GM21367 (cell line): ENCODE results near the gene LPCAT2.
A peak's percentile ranks its signal among the peaks of the same experiment; 100 is the strongest.

ENCODE experiments used
- ATAC-seq: cut with Tn5 transposase; IDR thresholded peaks from one replicate; pipeline ENCODE4 v1.9.1; 2021; ENCODE audit not compliant: unreplicated experiment

The LPCAT2 gene

DNA sequence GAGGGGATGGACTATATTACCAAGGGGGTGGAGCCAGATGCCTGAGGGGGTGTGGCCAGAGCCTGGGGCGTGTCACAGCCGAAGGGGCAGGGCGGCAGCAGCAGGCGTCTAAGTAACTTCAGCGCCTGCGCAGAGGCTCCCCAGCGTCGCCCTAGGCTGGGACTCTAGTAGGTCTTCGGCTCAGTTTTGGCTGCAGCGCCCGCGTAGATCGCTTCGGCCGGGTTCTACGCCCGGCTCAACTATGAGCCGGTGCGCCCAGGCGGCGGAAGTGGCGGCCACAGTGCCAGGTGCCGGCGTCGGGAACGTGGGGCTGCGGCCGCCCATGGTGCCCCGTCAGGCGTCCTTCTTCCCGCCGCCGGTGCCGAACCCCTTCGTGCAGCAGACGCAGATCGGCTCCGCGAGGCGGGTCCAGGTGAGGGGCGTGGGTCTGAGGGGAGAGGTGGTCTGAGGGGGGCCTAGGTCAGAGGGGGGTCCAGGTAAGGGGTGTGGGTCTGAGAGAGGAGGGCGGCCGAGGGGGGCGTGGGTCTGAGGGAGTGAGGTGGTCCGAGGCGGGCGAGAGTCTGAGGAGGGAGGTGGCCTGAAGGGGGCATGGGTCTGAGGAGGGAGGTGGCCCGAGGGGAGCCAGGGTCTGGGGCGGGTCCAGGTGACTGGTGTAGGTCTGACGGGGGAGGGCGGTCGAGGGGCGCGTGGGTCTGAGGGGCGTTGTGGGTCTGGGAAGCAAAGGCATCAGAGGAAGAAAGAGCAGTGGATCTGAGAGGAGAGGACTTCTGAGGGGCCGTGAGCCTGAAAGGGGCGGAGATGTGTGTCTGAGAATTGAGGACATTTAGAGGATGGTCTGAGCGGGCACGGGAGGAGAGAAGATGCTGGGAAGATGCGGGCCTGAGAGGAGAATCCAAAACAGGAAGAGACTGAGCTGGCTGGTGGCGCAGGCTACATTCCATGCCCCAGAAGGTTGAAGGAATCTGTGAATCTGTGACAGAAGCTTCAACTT, at the start of gene LPCAT2:
LPCAT2 (plus strand) TSS at position 132 of the 991 bp plus-strand sequence; CDS start at position 242, 110 bp downstream.
- peak; percentile 47 for ATAC-seq

- ATAC-seq: no peak
These were observed 46.6 kb upstream of the LPCAT2 start for GRCh38 chr16:55462241-55462640.

GRCh38 chr16:55464375-55464774, 44.5 kb upstream of the LPCAT2 start:
- no peak for ATAC-seq

- peak; percentile 95 for ATAC-seq
These were observed 43.6 kb upstream of the LPCAT2 start for GRCh38 chr16:55465077-55465896.

- no peak for ATAC-seq
These were observed 42.7 kb upstream of the LPCAT2 start for GRCh38 chr16:55466209-55466608.

DNA sequence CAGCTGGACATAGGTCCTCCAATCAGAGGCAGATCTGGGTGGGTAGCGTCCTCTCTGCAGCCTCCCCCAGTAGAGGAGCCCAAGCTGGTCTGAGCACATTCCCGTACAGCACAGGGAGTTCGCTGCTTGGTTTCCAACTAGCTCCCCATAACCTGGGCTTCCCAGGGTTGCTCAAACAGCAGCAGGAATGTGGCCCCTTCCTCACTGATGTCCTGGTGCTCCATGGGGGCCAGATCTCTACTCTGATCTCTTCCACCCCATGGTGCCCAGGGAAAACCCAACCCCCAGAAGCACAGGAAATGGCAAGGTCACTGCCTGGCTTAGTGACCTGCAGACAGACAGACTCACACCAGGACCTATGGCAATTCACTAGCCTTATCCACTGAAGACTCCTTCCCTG, 41.0 kb upstream of the LPCAT2 start:
- ATAC-seq: no peak

GRCh38 chr16:55468352-55468990, 40.4 kb upstream of the LPCAT2 start:
- ATAC-seq: no peak

DNA sequence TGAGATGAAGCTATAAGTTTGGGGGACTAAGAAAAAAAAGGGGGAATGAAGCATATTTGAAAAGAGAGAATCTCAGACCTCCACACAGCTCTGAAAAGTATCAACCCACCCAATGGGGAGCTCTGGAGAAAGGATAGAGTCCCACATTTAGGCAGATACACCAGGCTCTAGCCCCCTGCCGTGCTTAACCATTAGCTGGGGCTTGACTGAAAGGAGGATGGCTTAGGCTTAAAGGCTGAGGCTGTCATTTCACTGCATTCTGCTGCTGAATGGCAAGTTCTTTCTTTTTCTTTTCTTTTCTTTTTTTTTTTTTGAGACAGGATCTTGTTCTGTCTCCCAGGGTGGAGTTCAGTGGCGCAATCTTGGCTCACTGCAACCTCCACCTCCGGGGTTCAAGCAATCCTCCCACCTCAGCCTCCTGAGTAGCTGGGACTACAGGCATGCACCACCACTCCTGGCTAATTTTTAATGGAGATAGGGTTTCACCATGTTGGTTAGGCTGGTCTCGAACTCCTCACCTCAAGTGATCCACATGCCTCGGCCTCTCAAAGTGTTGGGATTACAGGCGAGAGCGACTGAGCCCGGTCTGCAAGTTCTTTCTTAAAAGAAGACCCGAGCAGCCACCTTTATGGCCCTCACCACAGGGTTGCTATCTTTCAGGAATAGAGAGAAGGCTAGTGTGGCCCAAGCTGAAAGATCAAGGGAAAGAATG, 38.9 kb upstream of the LPCAT2 start:
- no peak for ATAC-seq

GRCh38 chr16:55470533-55471371, 38.1 kb upstream of the LPCAT2 start:
- ATAC-seq: no peak

DNA sequence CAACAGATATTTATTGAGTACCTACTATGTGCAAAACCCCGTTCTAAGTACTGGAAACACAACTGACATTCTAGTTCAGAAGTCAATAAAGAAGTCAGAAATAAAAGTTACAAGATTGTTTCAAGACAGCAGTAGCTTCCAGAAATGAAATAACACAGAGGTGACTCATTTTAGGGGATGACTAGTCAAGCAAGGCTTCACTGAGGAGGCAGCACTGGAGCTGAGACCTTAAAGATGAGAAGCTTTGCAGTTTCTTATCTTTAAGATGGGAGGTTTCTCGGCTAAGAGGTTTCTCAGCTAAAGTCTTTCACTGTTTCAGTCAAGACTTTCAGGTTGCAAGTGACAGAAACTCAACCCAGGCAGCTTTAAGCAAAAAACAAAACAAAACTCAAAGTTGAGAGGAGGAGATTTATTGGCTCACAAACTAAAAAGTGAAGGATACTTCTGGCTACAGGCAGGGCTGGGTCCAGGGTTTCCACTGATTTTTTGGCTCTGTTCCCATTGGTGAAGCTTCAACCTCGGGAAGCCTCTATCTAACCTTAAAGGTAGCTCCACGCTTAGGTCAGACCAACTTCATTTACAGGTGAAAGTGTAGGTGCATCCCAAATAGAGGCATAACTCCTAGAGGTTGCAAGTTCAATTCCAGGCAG, 37.3 kb upstream of the LPCAT2 start:
- ATAC-seq: peak; percentile 78

DNA sequence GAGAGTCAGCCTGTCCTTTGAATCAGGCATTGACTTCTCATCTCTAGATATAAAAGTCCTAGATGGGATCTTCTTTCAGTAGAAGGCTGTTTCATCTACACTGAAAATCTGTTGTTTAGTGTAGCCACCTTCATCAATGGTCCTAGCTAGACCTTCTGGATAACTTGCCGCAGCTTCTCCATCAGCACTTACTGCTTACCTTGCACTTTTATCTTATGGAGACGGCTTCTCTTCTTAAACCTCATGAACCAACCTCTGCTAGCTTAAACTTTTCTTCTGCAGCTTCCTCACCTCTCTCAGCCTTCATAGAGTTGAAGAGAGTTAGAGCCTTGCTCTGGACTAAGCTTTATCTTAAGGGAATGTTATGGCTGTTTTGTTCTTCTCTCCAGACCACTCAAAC, 35.3 kb upstream of the LPCAT2 start:
- no peak for ATAC-seq

DNA sequence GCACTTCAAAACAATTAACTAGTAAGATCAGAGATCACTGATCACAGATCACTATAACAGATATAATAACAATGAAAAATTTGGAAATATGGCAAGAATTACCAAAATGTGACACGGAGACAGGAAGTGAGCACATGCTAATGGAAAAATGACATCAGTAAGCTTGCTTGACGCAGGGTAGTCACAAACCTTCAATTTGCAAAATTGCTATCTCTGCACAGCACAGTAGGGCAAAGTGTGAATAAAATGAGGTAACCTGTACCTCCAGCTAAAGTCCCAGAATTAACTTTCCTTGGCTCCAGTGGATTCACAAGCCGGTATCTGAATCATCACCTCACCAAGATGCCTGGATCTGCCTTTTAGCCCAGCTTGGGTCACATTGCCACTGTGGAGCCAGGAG, 34.1 kb upstream of the LPCAT2 start:
- no peak for ATAC-seq

DNA sequence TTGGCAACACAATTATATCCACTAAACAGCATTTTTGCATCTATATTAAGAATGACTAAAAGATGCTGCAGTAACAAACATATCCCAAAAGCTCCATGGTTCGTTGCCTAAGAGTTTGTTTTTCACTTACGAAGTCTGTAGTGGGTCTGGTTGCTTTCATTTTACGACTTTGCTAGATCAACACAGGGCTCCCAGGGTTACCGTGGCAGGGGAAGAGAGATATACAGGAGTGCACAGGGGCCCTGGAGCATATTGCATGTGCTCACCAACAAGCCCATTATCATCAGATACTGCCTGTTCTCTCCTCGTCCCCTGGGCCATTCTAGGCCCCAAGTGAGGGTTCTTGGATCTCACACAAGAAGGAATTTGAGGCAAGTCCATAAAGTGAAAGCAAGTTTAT, 33.0 kb upstream of the LPCAT2 start:
- no peak for ATAC-seq

GRCh38 chr16:55476625-55477533, 32.0 kb upstream of the LPCAT2 start:
- ATAC-seq: no peak

- ATAC-seq: no peak
These were observed 31.1 kb upstream of the LPCAT2 start for GRCh38 chr16:55477736-55478135.

DNA sequence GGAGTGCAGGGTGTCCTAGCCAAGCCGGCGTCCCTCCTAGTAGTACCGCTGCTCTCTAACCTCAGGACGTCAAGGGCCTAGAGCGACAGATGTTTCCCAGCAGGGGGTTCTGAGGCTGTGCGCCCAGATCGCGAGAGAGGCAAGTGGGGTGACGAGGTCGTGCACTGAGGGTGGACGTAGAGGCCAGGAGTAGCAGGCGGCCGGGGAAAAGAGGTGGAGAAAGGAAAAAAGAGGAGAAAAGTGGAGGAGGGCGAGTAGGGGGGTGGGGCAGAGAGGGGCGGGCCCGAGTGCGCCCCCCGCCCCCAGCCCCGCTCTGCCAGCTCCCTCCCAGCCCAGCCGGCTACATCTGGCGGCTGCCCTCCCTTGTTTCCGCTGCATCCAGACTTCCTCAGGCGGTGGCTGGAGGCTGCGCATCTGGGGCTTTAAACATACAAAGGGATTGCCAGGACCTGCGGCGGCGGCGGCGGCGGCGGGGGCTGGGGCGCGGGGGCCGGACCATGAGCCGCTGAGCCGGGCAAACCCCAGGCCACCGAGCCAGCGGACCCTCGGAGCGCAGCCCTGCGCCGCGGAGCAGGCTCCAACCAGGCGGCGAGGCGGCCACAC, 29.9 kb upstream of the LPCAT2 start, which contains the start of gene MMP2:
MMP2 (plus strand) TSS at position 372 of the 603 bp plus-strand sequence. CDS start 282 bp downstream, outside the sequence.
- no peak for ATAC-seq

DNA sequence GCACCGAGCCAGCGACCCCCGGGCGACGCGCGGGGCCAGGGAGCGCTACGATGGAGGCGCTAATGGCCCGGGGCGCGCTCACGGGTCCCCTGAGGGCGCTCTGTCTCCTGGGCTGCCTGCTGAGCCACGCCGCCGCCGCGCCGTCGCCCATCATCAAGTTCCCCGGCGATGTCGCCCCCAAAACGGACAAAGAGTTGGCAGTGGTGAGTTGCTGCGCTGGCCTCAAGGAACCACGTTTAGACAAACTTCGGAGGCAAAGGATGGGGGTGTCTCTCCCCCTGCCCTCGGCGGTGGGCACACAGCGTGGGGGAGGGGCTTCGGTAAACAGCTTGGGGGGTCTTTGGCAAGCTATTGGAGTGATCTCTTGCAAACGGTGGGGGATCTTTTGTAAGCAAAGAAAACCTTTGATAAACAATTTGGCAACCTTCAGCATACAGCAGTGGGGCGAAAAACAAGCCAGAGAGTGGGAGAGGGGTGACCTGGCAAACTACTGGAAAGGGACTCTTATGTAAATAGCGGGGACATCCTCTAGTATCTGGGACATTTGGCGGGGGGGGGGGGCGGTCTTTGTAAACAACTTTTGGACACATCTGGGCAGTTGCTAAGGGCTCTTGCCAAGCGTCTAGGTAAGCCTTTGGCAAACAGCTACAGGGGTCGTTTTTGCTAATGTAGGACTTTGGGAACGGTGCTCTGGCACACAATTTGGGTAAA, 29.3 kb upstream of the LPCAT2 start:
- no peak for ATAC-seq
